ENCODE data around the gene YEATS2. TPM values are rescaled to one million over a fixed set of nuclear protein-coding genes. Genes with fewer than 3 reads are reported as not detected.

Gene YEATS2
- total and polyA plus RNA-seq, 2 of the 4 experiments (the other 2 are of a cell fraction): 30.1 to 43.0 TPM

GRCh38 chr3:183698756-183699155 lies 1.2 kb downstream of the YEATS2 start:
- Histone ChIP-seq H3K27ac (ENCODE audit: insufficient read depth, low read length) (peak overlapping the region; percentile 96), H3K36me3 (ENCODE audit: control insufficient read depth, insufficient read depth, low read length) (peaks cover 3% of the 10 kb centered on the region; the same call in 1 of the 2 replicates), H3K4me1 (ENCODE audit: control insufficient read depth, insufficient read depth, low read length) (peaks cover 2% of the 10 kb centered on the region), H4K8ac (ENCODE audit: low read depth in 2 of 2, low read length in 2 of 2) (peak overlapping the region in 1 of 2 experiments; percentile 84; a peak in 2 of 4 replicates), H3K9me1 (ENCODE audit: insufficient read depth, low read length) (peaks cover 4% of the 10 kb centered on the region), H2AK9ac (replicated peaks; ENCODE audit: low read depth, low read length, poor library complexity) (peak overlapping the region; percentile 60), H3K4me2 (ENCODE audit: low read depth, low read length) (peak overlapping the region; percentile 80), H3K14ac (replicated peaks; ENCODE audit: low read depth, low read length) (peak overlapping the region; percentile 58), H3K4ac (ENCODE audit: low read depth, low read length) (peak overlapping the region; percentile 88; the same call in 1 of the 2 replicates), H3K23ac (ENCODE audit: low read depth, low read length) (peak overlapping the region; percentile 68), H4K91ac (ENCODE audit: insufficient read depth, low read depth, low read length) (no peak overlapping the region), H2BK5ac (ENCODE audit: low read depth, low read length, poor library complexity, severe bottlenecking) (peak overlapping the region; percentile 97), H3K79me1 (ENCODE audit: low read depth in 1 of 2, low read length in 2 of 2) (peaks cover 5 to 44% of the 10 kb centered on the region in 2 experiments; a peak in 3 of 4 replicates), H2AK5ac (ENCODE audit: low read depth, low read length) (no peak overlapping the region), H3K27me3 (ENCODE audit: control insufficient read depth, insufficient read depth, low read length) (no peaks in the 10 kb centered on the region), H3K4me3 (ENCODE audit: insufficient read depth, low read depth, low read length) (peak overlapping the region; percentile 99), H3K18ac (ENCODE audit: low read depth, low read length) (peak overlapping the region; percentile 17; the same call in 1 of the 2 replicates), H3K9me3 (ENCODE audit: control insufficient read depth, insufficient read depth, low read length) (no peaks in the 10 kb centered on the region), H2BK20ac (ENCODE audit: low read depth, low read length) (no peak overlapping the region), H3K9ac (ENCODE audit: low read depth, low read length) (peak overlapping the region; percentile 98), H4K5ac (ENCODE audit: low read depth, low read length) (no peak overlapping the region; the same call in 1 of the 2 replicates), H3K56ac (ENCODE audit: extremely low read depth, insufficient read depth, low read length) (peak overlapping the region; percentile 81; the same call in 1 of the 2 replicates), H2AFZ (replicated peaks; ENCODE audit: low read length, poor library complexity) (no peak overlapping the region), H4K20me1 (ENCODE audit: insufficient read depth, low read length) (peaks cover 50% of the 10 kb centered on the region), H2BK120ac (ENCODE audit: low read depth, low read length) (no peak overlapping the region), H2BK15ac (ENCODE audit: low read depth, low read length) (no peak overlapping the region)
- intact Hi-C loops (cut with micrococcal nuclease) (loop anchor here (2.0 kb wide), 2 partner anchors 34 to 64 kb away; partner anchors contain the start of gene KLHL24), dilution Hi-C loops (cut with HindIII; ENCODE audit: low sequenced_read_pairs, unreplicated experiment) (no loop called here), in situ Hi-C loops (cut with MboI; ENCODE audit: low sequenced_read_pairs) (no loop called here)
- TF ChIP-seq ELK1 (IDR thresholded peaks at IDR 0.05; ENCODE audit: borderline replicate concordance, low read depth, low read length) (no peak), SMC3 (IDR thresholded peaks at IDR 0.05; ENCODE audit: low read depth, low read length) (no peak)
- POLR2A ChIA-PET (ENCODE audit: unreplicated experiment): no interaction called here
- no TSS peak for BruUV-seq (replicated peaks)
- WGBS, 2 experiments (ENCODE audit: extremely low coverage in 2 of 2, insufficient read length in 1 of 2): 5% methylated on average over 4 of the region's 9 CpGs; no CpG with 5 or more reads in 1 of the 2 experiments
- CTCF ChIA-PET: no interaction called here
- DNase-seq: peak; percentile 33
- ATAC-seq (ENCODE audit: low read depth): peak; percentile 27

Measured in IMR-90 (cell line).